Hypothalamus (tissue), 51 donors: ENCODE results near the gene KYNU.
"Not testable (repeated sequence)": the region's sequence is repeated elsewhere in the genome, so short reads cannot be mapped to it uniquely, and the experiment has no call there.

ENCODE experiments used
- DNase-seq, 51 donors: peaks; one replicate each; lab custom pipeline; 2025; lab: John Stamatoyannopoulos, UW

KYNU gene

GRCh38 chr2:142914507-142915313, 37.2 kb downstream of the KYNU start:
- DNase-seq, result no peak

- DNase-seq, result no peak
Measured at GRCh38 chr2:142915502-142915901, 38.0 kb downstream of the KYNU start.

GRCh38 chr2:142918624-142919023, 41.2 kb downstream of the KYNU start:
- DNase-seq, result no peak

- DNase-seq, result no peak
Measured at GRCh38 chr2:142920571-142920970, 43.1 kb downstream of the KYNU start.

GRCh38 chr2:142926445-142926844, 49.0 kb downstream of the KYNU start:
- no peak for DNase-seq

- DNase-seq, result no peak
Measured at GRCh38 chr2:142930835-142931398, 53.5 kb downstream of the KYNU start.

GRCh38 chr2:142933916-142934315, 56.5 kb downstream of the KYNU start:
- DNase-seq, result no peak

GRCh38 chr2:142935563-142936089, 58.2 kb downstream of the KYNU start:
- DNase-seq, result no peak

- DNase-seq, result no peak
Measured at GRCh38 chr2:142936629-142937028, 59.2 kb downstream of the KYNU start.

- DNase-seq, result no peak
Measured at GRCh38 chr2:142937347-142937746, 59.9 kb downstream of the KYNU start.

GRCh38 chr2:142938240-142938639, 60.8 kb downstream of the KYNU start:
- DNase-seq, result no peak

GRCh38 chr2:142940606-142941223, 63.3 kb downstream of the KYNU start:
- DNase-seq, result no peak

GRCh38 chr2:142942690-142943089, 65.2 kb downstream of the KYNU start:
- DNase-seq, result no peak

- no peak for DNase-seq
Measured at GRCh38 chr2:142944264-142944663, 66.8 kb downstream of the KYNU start.

- no peak for DNase-seq
Measured at GRCh38 chr2:142944721-142945120, 67.3 kb downstream of the KYNU start.

GRCh38 chr2:142946941-142947340, 69.5 kb downstream of the KYNU start:
- no peak for DNase-seq

- DNase-seq, result not testable (repeated sequence)
Measured at GRCh38 chr2:142948723-142949122, 71.3 kb downstream of the KYNU start.

- not testable (repeated sequence) for DNase-seq
Measured at GRCh38 chr2:142950323-142950722, 72.9 kb downstream of the KYNU start.

- DNase-seq, result no peak
Measured at GRCh38 chr2:142951190-142952007, 73.9 kb downstream of the KYNU start.

GRCh38 chr2:142952018-142952417, 74.6 kb downstream of the KYNU start:
- no peak for DNase-seq
